MM.1S (cell line): ENCODE data around the gene CD14.

Experiments used
- CTCF ChIP-seq: fragments of 300-600 bp; sonication (generic); IDR thresholded peaks from 2 replicates; pipeline ENCODE4 v1.5.1; 2016; ENCODE audit warnings: antibody characterized with exemption, low read length, mixed read lengths
- EZH2 ChIP-seq: fragments of 300-600 bp; sonication (generic); optimal IDR thresholded peaks from 2 replicates; pipeline ENCODE3; 2017; ENCODE audit warnings: low read depth, mild to moderate bottlenecking, antibody characterized with exemption, low read length, mixed read lengths
- EZH2phosphoT487 ChIP-seq: fragments of 300-600 bp; sonication (generic); IDR thresholded peaks from 2 replicates; pipeline ENCODE4 v1.6.1; 2018; ENCODE audit warnings: antibody characterized with exemption, low read length

- TF ChIP-seq CTCF, result no peak
- TF ChIP-seq EZH2phosphoT487, result no peak
- no peak for TF ChIP-seq EZH2
Measured at GRCh38 chr5:140642718-140643117, 9.7 kb upstream of the CD14 start.
